ENCODE results near the gene SPC25.

- TF ChIP-seq POLR2AphosphoS5 (IDR thresholded peaks at IDR 0.05) (no peak), CTCF (IDR thresholded peaks at IDR 0.05) (no peak), POLR2A (IDR thresholded peaks at IDR 0.05) (no peak), EP300 (IDR thresholded peaks at IDR 0.05) (no peak)
These were observed 39.4 kb downstream of the SPC25 start for GRCh38 chr2:168850846-168851245.
